Activated naive CD4-positive, alpha-beta T cell treated with anti-CD3 and anti-CD28 coated beads, Interleukin-2, amount 10 ng/mL, durations not matched to agents 5 hours and 36 hours (primary cell): ENCODE measurements around the gene OR52R1. TPM values are rescaled to one million over a fixed set of nuclear protein-coding genes. Genes with fewer than 3 reads are reported as not detected.

Experiments used
- total RNA-seq, 2 experiments: library from RNA; stranded (reverse); gene quantifications; one replicate each; pipeline ENCODE4 v1.2.3, GENCODE V29; 2021

The OR52R1 gene
- total RNA-seq: not detected

GRCh38 chr11:4804280-4804679, at the start of gene OR52R1:
Gene OR52R1, minus strand, starts transcription at chr11:4804380. Its CDS starts 0 bp downstream, at chr11:4804380.

DNA sequence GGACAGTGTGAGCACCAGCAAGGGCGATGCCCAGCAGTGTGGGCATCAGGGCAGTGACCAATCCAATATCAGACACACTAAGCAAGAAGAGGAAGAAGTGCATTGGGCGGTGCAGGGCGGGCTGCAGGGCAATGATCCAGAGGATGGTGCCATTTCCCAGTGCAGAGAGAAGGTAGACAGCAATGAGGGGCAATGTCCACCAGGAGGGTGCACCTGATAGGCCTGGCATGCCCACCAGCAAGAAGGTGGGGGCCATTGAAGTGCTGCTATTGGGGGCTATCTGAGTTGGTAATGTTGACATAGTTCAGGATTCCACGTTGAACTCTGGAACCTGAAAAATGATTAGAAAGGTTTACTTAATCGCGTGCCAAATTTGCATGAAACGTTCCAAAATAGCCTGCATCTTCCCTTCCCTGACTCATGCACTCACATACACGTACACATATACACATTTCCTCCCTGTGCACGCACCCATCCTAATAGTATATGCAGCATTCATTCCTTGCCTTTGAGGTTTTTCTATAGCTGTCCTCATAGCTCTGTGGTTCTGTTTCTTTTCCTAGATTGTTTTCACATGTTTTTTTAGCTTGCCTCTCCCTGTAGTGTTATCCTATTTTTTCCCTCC, 44.8 kb upstream of the OR52R1 start, which contains the start of gene OR51S1:
OR51S1 (minus strand) TSS at position 301 of the 625 bp plus-strand sequence; CDS start at position 301, 0 bp downstream.

GRCh38 chr11:4821021-4821420, 16.8 kb upstream of the OR52R1 start, which contains the start of gene OR51F2:
Gene OR51F2, plus strand, starts transcription at chr11:4821321. Its CDS starts 101 bp downstream, at chr11:4821422.

DNA sequence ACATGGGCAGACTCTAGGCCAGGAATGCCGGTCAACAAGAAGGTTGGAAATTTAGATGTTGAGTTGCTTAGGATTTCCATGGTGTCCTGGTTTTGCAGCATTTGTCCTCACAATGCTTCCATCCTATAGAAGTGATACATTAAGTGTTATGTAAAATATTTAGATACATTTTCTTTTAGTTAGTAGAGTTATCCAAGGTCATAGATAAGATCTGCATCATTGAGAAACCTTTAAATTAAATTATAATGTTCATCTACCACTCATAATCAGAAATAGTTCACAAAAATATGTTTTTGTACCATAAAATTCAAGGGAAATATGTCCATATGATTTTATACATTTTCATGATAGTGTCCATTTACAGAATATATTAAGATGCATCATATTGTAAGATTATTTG, 34.3 kb downstream of the OR52R1 start, which contains the start of gene OR51F1:
OR51F1 (minus strand) TSS at position 101 of the 400 bp plus-strand sequence; CDS start at position 101, 0 bp downstream.

Other genes with a start within 250 kb of the OR52R1 start
- gene OR52I2, start 222.6 kb downstream of the OR52R1 start, total RNA-seq: not detected
- gene OR52I1, start 210.3 kb downstream of the OR52R1 start, total RNA-seq: not detected
- gene TRIM68, start 196.1 kb downstream of the OR52R1 start, total RNA-seq: 10 to 100 TPM; 11.6 to 14.0 TPM
- gene OR51D1, start 166.9 kb downstream of the OR52R1 start, total RNA-seq: not detected
- not detected for gene OR51E1, start 160.4 kb downstream of the OR52R1 start, total RNA-seq
- gene OR51E2, start 106.5 kb downstream of the OR52R1 start, total RNA-seq: not detected
- gene MMP26, start 99.6 kb downstream of the OR52R1 start, total RNA-seq: not detected
- gene OR51F1, start 34.4 kb downstream of the OR52R1 start, total RNA-seq: not detected
- gene OR51F2, start 16.9 kb upstream of the OR52R1 start, total RNA-seq: not detected
- not detected for gene OR51S1, start 44.8 kb upstream of the OR52R1 start, total RNA-seq
- gene OR51T1, start 77.5 kb upstream of the OR52R1 start, total RNA-seq: not detected
- gene OR51A7, start 99.4 kb upstream of the OR52R1 start, total RNA-seq: not detected
- gene OR51G2, start 115.0 kb upstream of the OR52R1 start, total RNA-seq: not detected
- not detected for gene OR51G1, start 120.0 kb upstream of the OR52R1 start, total RNA-seq
- not detected for gene OR51A4, start 143.2 kb upstream of the OR52R1 start, total RNA-seq
- gene OR51A2, start 151.3 kb upstream of the OR52R1 start, total RNA-seq: not detected
- not detected for gene OR51L1, start 190.5 kb upstream of the OR52R1 start, total RNA-seq
- gene OR52J3, start 242.1 kb upstream of the OR52R1 start, total RNA-seq: not detected